ENCODE measurements around the gene LRRC19.

The LRRC19 gene

DNA sequence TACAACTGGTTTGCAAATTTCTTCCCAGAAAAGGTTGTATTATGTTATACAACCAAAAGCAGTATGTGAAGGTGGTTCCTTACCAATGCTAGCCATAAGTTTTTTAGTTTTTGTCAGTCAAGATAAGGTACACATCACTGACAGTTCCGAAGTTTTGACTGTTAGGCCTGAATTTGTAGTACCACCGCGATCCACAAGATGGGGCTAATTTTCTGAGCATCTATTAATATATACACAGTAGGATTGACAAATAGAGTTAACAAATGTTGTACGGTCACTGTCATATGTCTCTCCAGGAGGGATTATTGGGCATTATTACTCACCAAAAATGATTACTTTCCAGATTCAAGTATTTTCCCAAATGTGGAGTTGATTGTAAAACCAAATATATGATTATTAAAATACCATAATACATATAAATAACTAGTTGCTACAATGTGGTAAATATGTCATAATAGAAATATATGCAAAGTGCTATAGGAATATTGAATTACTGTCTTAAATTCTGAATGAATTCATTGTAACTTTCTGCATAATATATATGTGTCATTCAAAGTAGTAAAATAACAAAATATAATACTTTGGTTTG, 28.4 kb upstream of the LRRC19 start:
- H4K20me1 ChIP-seq (ENCODE audit: insufficient read depth, low read length) = no peaks in the 10 kb centered on the region
- no peak overlapping the region for H2AFZ ChIP-seq (ENCODE audit: low read depth, low read length)
- no peaks in the 10 kb centered on the region for H3K4me1 ChIP-seq (ENCODE audit: insufficient read depth, low read length)
- no peak overlapping the region for H3K9ac ChIP-seq (ENCODE audit: low read depth, low read length)
- TF ChIP-seq, protein P1, sequence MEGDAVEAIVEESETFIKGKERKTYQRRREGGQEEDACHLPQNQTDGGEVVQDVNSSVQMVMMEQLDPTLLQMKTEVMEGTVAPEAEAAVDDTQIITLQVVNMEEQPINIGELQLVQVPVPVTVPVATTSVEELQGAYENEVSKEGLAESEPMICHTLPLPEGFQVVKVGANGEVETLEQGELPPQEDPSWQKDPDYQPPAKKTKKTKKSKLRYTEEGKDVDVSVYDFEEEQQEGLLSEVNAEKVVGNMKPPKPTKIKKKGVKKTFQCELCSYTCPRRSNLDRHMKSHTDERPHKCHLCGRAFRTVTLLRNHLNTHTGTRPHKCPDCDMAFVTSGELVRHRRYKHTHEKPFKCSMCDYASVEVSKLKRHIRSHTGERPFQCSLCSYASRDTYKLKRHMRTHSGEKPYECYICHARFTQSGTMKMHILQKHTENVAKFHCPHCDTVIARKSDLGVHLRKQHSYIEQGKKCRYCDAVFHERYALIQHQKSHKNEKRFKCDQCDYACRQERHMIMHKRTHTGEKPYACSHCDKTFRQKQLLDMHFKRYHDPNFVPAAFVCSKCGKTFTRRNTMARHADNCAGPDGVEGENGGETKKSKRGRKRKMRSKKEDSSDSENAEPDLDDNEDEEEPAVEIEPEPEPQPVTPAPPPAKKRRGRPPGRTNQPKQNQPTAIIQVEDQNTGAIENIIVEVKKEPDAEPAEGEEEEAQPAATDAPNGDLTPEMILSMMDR (IDR thresholded peaks at IDR 0.05; ENCODE audit: borderline replicate concordance, extremely low read depth, low read length, poor library complexity, severe bottlenecking) = peak; percentile 75
- TF ChIP-seq EZH2 (IDR thresholded peaks at IDR 0.05; ENCODE audit: borderline replicate concordance, low read depth, low read length, severe bottlenecking) = no peak
- peak; percentile 62; the same call in 2 of the 3 replicates for ATAC-seq (ENCODE audit: insufficient read depth, low read depth)
- no peaks in the 10 kb centered on the region for H3K9me3 ChIP-seq (ENCODE audit: insufficient read depth, low read length, severe bottlenecking)
- H3K27me3 ChIP-seq (ENCODE audit: insufficient read depth, low read length, poor library complexity) = no peaks in the 10 kb centered on the region
- H3K79me2 ChIP-seq (ENCODE audit: insufficient read depth, low read length) = no peaks in the 10 kb centered on the region
- no peaks in the 10 kb centered on the region for H3K36me3 ChIP-seq (ENCODE audit: insufficient read depth, low read length)
- H3K4me3 ChIP-seq (ENCODE audit: low read depth in 1 of 2, low read length in 2 of 2) = no peak overlapping the region
- DNase-seq = peak; percentile 53
- H3K27ac ChIP-seq (ENCODE audit: low read length) = no peak overlapping the region
- H3K4me2 ChIP-seq (ENCODE audit: insufficient read depth, low read length) = no peak overlapping the region

DNA sequence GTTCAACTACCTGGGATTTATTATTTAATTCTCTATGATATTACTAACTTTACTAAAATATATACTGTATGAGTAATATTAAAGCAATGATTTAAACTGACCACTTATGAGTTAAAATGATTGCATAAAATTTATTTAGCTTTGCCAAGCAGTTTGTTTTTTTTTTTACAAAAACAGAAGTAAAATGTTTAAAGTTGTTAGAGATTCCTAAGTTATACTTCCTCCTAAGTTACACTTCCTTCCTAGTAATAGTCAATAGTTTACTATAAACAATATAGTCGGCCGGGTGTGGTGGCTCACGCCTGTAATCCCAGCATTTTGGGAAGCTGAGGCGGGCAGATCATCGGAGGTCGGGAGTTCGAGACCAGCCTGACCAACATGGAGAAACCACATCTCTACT, 23.7 kb upstream of the LRRC19 start:
- no peak overlapping the region for H3K4me2 ChIP-seq (ENCODE audit: insufficient read depth, low read length)
- no peaks in the 10 kb centered on the region for H3K79me2 ChIP-seq (ENCODE audit: insufficient read depth, low read length)
- no peak for TF ChIP-seq EZH2 (IDR thresholded peaks at IDR 0.05; ENCODE audit: borderline replicate concordance, low read depth, low read length, severe bottlenecking)
- TF ChIP-seq, protein P1 (IDR thresholded peaks at IDR 0.05; ENCODE audit: borderline replicate concordance, extremely low read depth, low read length, poor library complexity, severe bottlenecking) = no peak
- ATAC-seq (ENCODE audit: insufficient read depth, low read depth) (no peak), DNase-seq (no peak)
- H3K4me1 ChIP-seq (ENCODE audit: insufficient read depth, low read length) = no peaks in the 10 kb centered on the region
- no peak overlapping the region for H2AFZ ChIP-seq (ENCODE audit: low read depth, low read length)
- H3K9ac ChIP-seq (ENCODE audit: low read depth, low read length) = no peak overlapping the region
- no peak overlapping the region for H3K4me3 ChIP-seq (ENCODE audit: low read depth in 1 of 2, low read length in 2 of 2)
- peaks cover 4% of the 10 kb centered on the region for H3K36me3 ChIP-seq (ENCODE audit: insufficient read depth, low read length)
- H4K20me1 ChIP-seq (ENCODE audit: insufficient read depth, low read length) = no peaks in the 10 kb centered on the region
- no peak overlapping the region for H3K27ac ChIP-seq (ENCODE audit: low read length)
- H3K27me3 ChIP-seq (ENCODE audit: insufficient read depth, low read length, poor library complexity) = no peaks in the 10 kb centered on the region
- H3K9me3 ChIP-seq (ENCODE audit: insufficient read depth, low read length, severe bottlenecking) = no peaks in the 10 kb centered on the region

DNA sequence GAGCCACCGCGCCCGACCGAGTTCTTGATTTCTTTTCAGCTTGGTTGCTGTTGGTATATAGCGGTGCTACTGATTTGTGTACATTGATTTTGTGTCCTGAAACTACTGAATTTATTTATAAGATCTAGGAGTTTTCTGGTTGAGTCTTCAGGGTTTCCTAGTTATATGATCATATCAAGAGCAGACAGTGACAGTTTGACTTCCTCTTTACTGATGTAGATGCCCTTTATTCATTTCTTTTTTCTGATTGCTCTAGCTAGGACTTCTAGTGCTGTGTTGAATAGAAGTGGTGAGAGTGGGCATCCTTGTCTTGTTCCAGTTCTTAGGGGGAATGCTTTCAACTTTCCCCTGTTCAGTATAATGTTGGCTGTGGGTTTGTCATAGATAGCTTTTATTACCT, 17.4 kb upstream of the LRRC19 start:
- H3K79me2 ChIP-seq (ENCODE audit: insufficient read depth, low read length) = no peaks in the 10 kb centered on the region
- H3K4me2 ChIP-seq (ENCODE audit: insufficient read depth, low read length) = no peak overlapping the region
- H3K4me3 ChIP-seq (ENCODE audit: low read depth in 1 of 2, low read length in 2 of 2) = no peak overlapping the region
- H4K20me1 ChIP-seq (ENCODE audit: insufficient read depth, low read length) = no peaks in the 10 kb centered on the region
- DNase-seq = no peak
- H3K27ac ChIP-seq (ENCODE audit: low read length) = no peak overlapping the region
- TF ChIP-seq, protein P1 (IDR thresholded peaks at IDR 0.05; ENCODE audit: borderline replicate concordance, extremely low read depth, low read length, poor library complexity, severe bottlenecking) = no peak
- H3K4me1 ChIP-seq (ENCODE audit: insufficient read depth, low read length) = no peaks in the 10 kb centered on the region
- H3K9ac ChIP-seq (ENCODE audit: low read depth, low read length) = no peak overlapping the region
- ATAC-seq (ENCODE audit: insufficient read depth, low read depth) = no peak
- peaks cover 16% of the 10 kb centered on the region for H3K36me3 ChIP-seq (ENCODE audit: insufficient read depth, low read length)
- no peak overlapping the region for H2AFZ ChIP-seq (ENCODE audit: low read depth, low read length)
- no peaks in the 10 kb centered on the region for H3K27me3 ChIP-seq (ENCODE audit: insufficient read depth, low read length, poor library complexity)
- H3K9me3 ChIP-seq (ENCODE audit: insufficient read depth, low read length, severe bottlenecking) = no peaks in the 10 kb centered on the region

DNA sequence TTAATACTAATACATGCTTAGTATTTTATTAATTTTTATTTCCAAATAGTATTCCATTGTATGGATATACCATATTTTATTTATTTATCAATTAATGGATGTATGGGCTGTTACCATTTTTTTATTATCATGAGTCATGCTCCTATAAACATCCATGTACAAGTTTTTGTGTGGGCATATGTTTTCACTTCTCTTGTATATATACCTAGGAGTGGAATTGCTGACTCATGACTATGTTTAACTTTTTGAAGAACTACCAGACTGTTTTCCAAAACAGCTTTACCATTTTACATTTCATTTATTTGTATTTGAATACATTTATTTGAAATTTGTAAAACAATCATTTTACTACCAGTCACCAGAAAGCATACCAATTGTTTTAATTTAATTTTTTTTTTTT, 14.1 kb upstream of the LRRC19 start:
- TF ChIP-seq, protein P1 (IDR thresholded peaks at IDR 0.05; ENCODE audit: borderline replicate concordance, extremely low read depth, low read length, poor library complexity, severe bottlenecking) = no peak
- no peak for TF ChIP-seq EZH2 (IDR thresholded peaks at IDR 0.05; ENCODE audit: borderline replicate concordance, low read depth, low read length, severe bottlenecking)
- H3K4me3 ChIP-seq (ENCODE audit: low read depth in 1 of 2, low read length in 2 of 2) = no peak overlapping the region
- no peak for ATAC-seq (ENCODE audit: insufficient read depth, low read depth)

More for the DNA sequence above, 14.1 kb upstream of the LRRC19 start:
- Histone ChIP-seq H2AFZ (ENCODE audit: low read depth, low read length) (no peak overlapping the region), H3K9me3 (ENCODE audit: insufficient read depth, low read length, severe bottlenecking) (no peaks in the 10 kb centered on the region), H3K36me3 (ENCODE audit: insufficient read depth, low read length) (peaks cover 23% of the 10 kb centered on the region), H3K27ac (ENCODE audit: low read length) (no peak overlapping the region), H3K4me2 (ENCODE audit: insufficient read depth, low read length) (no peak overlapping the region), H3K79me2 (ENCODE audit: insufficient read depth, low read length) (no peaks in the 10 kb centered on the region), H3K27me3 (ENCODE audit: insufficient read depth, low read length, poor library complexity) (no peaks in the 10 kb centered on the region), H4K20me1 (ENCODE audit: insufficient read depth, low read length) (no peaks in the 10 kb centered on the region), H3K4me1 (ENCODE audit: insufficient read depth, low read length) (no peaks in the 10 kb centered on the region), H3K9ac (ENCODE audit: low read depth, low read length) (no peak overlapping the region)
- DNase-seq = no peak

All from DND-41 (cell line).